T-helper 2 cell treated with Interferon-gamma antibody and Interleukin-4, amounts not matched to agents 5 μg/mL and 100 μg/mL, for 36 hours (primary cell): ENCODE data around the gene AFG1L.

Experiments
- DNase-seq: peaks from one replicate; pipeline ENCODE4 v3.0.0; 2021; ENCODE audit warnings: low spot score
- H3K27ac Mint-ChIP-seq: one replicate; pipeline ENCODE4 v1.8.0; 2021; ENCODE audit warnings: mild to moderate bottlenecking, mixed read lengths
- H3K27me3 Mint-ChIP-seq: one replicate; pipeline ENCODE4 v1.8.0; 2021; ENCODE audit warnings: low read depth, mixed read lengths
- H3K36me3 Mint-ChIP-seq: one replicate; pipeline ENCODE4 v1.8.0; 2021; ENCODE audit warnings: low read depth, mixed read lengths
- H3K4me1 Mint-ChIP-seq: one replicate; pipeline ENCODE4 v1.8.0; 2021; ENCODE audit warnings: low read depth, mixed read lengths
- H3K4me3 Mint-ChIP-seq: one replicate; pipeline ENCODE4 v1.8.0; 2022; ENCODE audit warnings: mild to moderate bottlenecking, moderate library complexity, mixed read lengths
- H3K9me3 Mint-ChIP-seq: one replicate; pipeline ENCODE4 v1.8.0; 2021; ENCODE audit warnings: mixed read lengths

AFG1L gene

GRCh38 chr6:108484016-108484415 lies 189.2 kb downstream of the AFG1L start:
- Mint-ChIP-seq H3K4me1 (no peaks in the 10 kb centered on the region), H3K36me3 (peaks cover 1% of the 10 kb centered on the region), H3K27ac (no peak overlapping the region), H3K9me3 (no peaks in the 10 kb centered on the region), H3K27me3 (peaks cover 5% of the 10 kb centered on the region), H3K4me3 (no peak overlapping the region)
- DNase-seq, result no peak

GRCh38 chr6:108489699-108490098 lies 194.8 kb downstream of the AFG1L start:
- DNase-seq, result no peak
- Mint-ChIP-seq H3K27me3 (peaks cover 12% of the 10 kb centered on the region), H3K4me1 (no peaks in the 10 kb centered on the region), H3K9me3 (no peaks in the 10 kb centered on the region), H3K4me3 (no peak overlapping the region), H3K36me3 (no peaks in the 10 kb centered on the region), H3K27ac (no peak overlapping the region)

DNA sequence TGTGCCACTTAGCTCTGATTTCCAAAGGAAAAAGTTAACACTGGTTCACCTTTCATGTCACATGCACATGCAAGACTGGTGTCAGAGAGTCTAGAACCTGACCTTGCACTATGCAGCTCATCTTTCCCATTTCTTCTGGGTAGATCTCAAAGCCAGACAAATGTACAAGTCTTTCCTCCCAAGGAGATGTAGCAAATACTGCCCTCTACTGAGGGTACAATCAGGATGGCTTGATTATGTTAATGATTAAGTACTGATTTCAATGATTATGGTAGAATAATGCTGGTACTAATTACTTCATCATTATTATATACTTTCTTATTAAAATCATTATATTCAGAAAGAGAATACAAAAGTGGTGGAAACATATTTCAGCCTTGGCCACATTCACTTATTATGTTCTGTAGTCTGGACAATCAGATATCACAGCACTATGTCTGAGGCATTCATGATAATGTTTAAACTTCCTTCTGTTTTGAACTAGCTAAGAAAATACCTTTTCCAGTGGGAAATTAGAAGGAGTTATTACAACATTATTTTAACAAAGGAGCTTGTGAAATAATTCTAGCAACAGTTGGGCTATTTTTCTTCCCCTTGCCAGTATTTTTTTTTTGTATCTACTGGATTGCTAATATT lies 197.4 kb downstream of the AFG1L start:
- Mint-ChIP-seq H3K27ac (no peak overlapping the region), H3K4me1 (no peaks in the 10 kb centered on the region), H3K36me3 (no peaks in the 10 kb centered on the region), H3K27me3 (peaks cover 14% of the 10 kb centered on the region), H3K4me3 (no peak overlapping the region), H3K9me3 (no peaks in the 10 kb centered on the region)
- no peak for DNase-seq

DNA sequence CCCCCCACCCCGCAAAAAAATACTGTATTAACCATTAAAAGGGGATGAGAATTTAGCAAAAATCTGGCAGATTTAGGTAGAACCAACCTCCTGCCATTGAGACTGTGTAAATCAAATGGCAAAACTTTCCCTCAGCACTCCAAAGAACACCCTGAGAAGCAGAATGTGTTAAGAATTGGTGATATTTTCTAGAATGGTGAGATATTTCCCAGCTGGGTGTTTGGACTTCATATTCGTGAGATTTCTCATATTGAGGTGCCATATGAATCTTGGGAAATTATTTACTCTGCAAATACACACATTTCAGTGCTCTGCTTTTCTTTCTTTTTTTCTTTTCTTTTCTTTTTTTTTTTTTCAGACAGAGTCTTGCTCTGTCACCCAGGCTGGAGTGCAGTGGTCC lies 199.6 kb downstream of the AFG1L start:
- Mint-ChIP-seq H3K36me3 (no peaks in the 10 kb centered on the region), H3K4me1 (no peaks in the 10 kb centered on the region), H3K27ac (no peak overlapping the region), H3K4me3 (no peak overlapping the region), H3K9me3 (no peaks in the 10 kb centered on the region), H3K27me3 (peaks cover 8% of the 10 kb centered on the region)
- DNase-seq, result no peak

DNA sequence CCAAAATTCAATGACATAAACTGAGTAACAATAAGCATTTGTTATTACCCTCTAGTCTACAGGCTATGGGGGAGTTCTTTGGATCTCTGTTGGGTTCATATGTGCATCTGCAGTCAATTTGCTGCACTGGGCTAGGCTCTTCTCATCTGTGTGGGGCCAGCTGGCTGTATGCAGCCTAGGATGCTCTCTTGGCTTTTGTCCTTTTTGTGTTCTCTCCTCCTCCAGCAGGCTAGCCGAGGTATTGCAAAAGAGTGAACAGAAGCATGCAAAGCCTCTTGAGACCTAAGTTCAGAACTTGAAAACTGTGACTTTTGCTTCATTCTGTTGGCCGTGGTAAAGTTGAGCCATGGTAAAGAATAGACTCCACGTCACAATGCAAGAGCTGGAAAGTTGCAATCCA lies 203.0 kb downstream of the AFG1L start:
- H3K9me3 Mint-ChIP-seq, result no peaks in the 10 kb centered on the region
- no peak for DNase-seq
- H3K27me3 Mint-ChIP-seq, result peaks cover 2% of the 10 kb centered on the region
- no peak overlapping the region for H3K27ac Mint-ChIP-seq
- H3K36me3 Mint-ChIP-seq, result no peaks in the 10 kb centered on the region
- H3K4me1 Mint-ChIP-seq, result peaks cover 4% of the 10 kb centered on the region
- no peak overlapping the region for H3K4me3 Mint-ChIP-seq

- no peak for DNase-seq
- no peak overlapping the region for H3K27ac Mint-ChIP-seq
- no peaks in the 10 kb centered on the region for H3K36me3 Mint-ChIP-seq
- no peaks in the 10 kb centered on the region for H3K9me3 Mint-ChIP-seq
- H3K27me3 Mint-ChIP-seq, result peaks cover 1% of the 10 kb centered on the region
- peaks cover 10% of the 10 kb centered on the region for H3K4me1 Mint-ChIP-seq
- no peak overlapping the region for H3K4me3 Mint-ChIP-seq
Observed at GRCh38 chr6:108501559-108501958, 206.7 kb downstream of the AFG1L start.

DNA sequence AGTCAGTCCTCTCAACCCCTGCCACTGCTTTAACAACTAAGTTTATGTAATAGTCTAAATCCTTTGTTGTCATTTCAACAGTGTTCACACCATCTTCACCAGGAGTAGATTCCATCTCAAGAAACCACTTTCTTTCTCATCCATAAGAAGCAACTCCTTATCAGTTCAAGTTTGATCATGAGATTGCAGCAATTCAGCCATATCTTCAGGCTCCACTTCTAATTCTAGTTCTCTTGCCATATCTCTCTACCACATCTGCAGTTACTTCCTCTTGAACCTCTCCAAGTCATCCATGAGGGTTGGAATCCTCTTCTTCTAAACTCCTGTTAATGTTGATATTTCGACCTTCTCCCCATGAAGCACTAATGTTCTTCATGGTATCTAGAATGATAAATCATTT lies 208.0 kb downstream of the AFG1L start:
- Mint-ChIP-seq H3K4me3 (no peak overlapping the region), H3K4me1 (peaks cover 10% of the 10 kb centered on the region), H3K27me3 (peaks cover 1% of the 10 kb centered on the region), H3K9me3 (no peaks in the 10 kb centered on the region), H3K27ac (no peak overlapping the region), H3K36me3 (no peaks in the 10 kb centered on the region)
- DNase-seq, result no peak

DNA sequence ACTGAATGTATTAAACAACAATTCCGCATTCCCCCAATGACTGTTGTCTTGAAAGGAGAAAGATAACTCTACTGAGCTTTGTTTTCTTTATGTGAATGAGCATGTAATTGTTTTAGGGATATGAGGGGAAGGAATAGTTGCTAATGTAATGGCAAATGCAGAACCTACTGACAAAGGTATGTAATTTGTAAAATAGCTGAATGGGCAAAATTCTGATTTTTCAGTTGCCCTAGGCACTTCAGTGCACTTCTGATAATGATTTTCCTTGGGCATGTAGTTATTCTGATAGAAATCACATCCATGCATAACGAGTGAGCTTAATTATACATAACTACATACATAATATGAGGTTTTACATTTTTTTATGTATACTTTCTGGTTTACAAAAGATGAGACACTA lies 212.5 kb downstream of the AFG1L start:
- H3K4me1 Mint-ChIP-seq, result peaks cover 10% of the 10 kb centered on the region
- no peak overlapping the region for H3K27ac Mint-ChIP-seq

GRCh38 chr6:108510461-108511319 lies 215.8 kb downstream of the AFG1L start:
- Mint-ChIP-seq H3K4me1 (no peaks in the 10 kb centered on the region), H3K36me3 (no peaks in the 10 kb centered on the region), H3K27ac (no peak overlapping the region), H3K27me3 (peaks cover 3% of the 10 kb centered on the region), H3K9me3 (no peaks in the 10 kb centered on the region), H3K4me3 (no peak overlapping the region)
- DNase-seq, result no peak

More for the DNA sequence above, 212.5 kb downstream of the AFG1L start:
- Mint-ChIP-seq H3K9me3 (no peaks in the 10 kb centered on the region), H3K4me3 (no peak overlapping the region), H3K36me3 (no peaks in the 10 kb centered on the region), H3K27me3 (peaks cover 1% of the 10 kb centered on the region)
- DNase-seq, result no peak

GRCh38 chr6:108518714-108519576 lies 224.1 kb downstream of the AFG1L start:
- Mint-ChIP-seq H3K27ac (no peak overlapping the region), H3K27me3 (peaks cover 3% of the 10 kb centered on the region)

GRCh38 chr6:108521616-108522107 lies 226.8 kb downstream of the AFG1L start:
- Mint-ChIP-seq H3K27me3 (peaks cover 6% of the 10 kb centered on the region), H3K27ac (no peak overlapping the region), H3K36me3 (no peaks in the 10 kb centered on the region), H3K4me1 (no peaks in the 10 kb centered on the region), H3K4me3 (no peak overlapping the region), H3K9me3 (no peaks in the 10 kb centered on the region)
- DNase-seq, result no peak

More at GRCh38 chr6:108518714-108519576, 224.1 kb downstream of the AFG1L start:
- Mint-ChIP-seq H3K4me1 (no peaks in the 10 kb centered on the region), H3K36me3 (no peaks in the 10 kb centered on the region), H3K4me3 (no peak overlapping the region), H3K9me3 (no peaks in the 10 kb centered on the region)
- no peak for DNase-seq

DNA sequence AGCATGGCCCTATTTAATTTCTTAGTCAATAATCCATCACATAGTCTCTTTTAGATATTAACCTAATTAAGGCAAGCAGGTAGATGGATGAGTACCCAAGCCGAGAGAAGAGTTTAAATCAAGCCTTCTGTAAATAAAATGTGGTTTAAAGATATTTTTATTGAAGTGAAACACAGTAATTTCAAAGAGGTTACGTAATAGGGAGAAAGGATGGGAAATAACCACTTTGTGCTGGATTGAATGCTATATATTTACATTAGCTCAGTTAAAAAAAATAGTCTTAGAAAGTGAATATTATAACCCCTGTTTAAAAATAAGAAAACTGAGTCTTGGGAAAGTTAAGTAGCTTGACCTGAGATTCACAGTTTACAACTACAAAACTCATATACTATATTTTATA lies 228.8 kb downstream of the AFG1L start:
- Mint-ChIP-seq H3K27ac (no peak overlapping the region), H3K36me3 (no peaks in the 10 kb centered on the region), H3K27me3 (peaks cover 6% of the 10 kb centered on the region), H3K4me3 (no peak overlapping the region), H3K9me3 (no peaks in the 10 kb centered on the region), H3K4me1 (no peaks in the 10 kb centered on the region)
- DNase-seq, result no peak

- DNase-seq, result no peak
- no peaks in the 10 kb centered on the region for H3K9me3 Mint-ChIP-seq
- no peaks in the 10 kb centered on the region for H3K4me1 Mint-ChIP-seq
- no peaks in the 10 kb centered on the region for H3K36me3 Mint-ChIP-seq
- H3K27me3 Mint-ChIP-seq, result peaks cover 6% of the 10 kb centered on the region
- H3K27ac Mint-ChIP-seq, result no peak overlapping the region
- no peak overlapping the region for H3K4me3 Mint-ChIP-seq
Observed at GRCh38 chr6:108524528-108525248, 229.8 kb downstream of the AFG1L start.
